Measurements from ENCODE around the gene RNF227. TPM values are rescaled to one million over a fixed set of nuclear protein-coding genes. Genes with fewer than 3 reads are reported as not detected.
A peak's percentile ranks its signal among the peaks of the same experiment; 100 is the strongest.

The RNF227 gene
- total RNA-seq, 4 donors from 2014 or later = 0.94 to 8.6 (median 5.7) TPM

DNA sequence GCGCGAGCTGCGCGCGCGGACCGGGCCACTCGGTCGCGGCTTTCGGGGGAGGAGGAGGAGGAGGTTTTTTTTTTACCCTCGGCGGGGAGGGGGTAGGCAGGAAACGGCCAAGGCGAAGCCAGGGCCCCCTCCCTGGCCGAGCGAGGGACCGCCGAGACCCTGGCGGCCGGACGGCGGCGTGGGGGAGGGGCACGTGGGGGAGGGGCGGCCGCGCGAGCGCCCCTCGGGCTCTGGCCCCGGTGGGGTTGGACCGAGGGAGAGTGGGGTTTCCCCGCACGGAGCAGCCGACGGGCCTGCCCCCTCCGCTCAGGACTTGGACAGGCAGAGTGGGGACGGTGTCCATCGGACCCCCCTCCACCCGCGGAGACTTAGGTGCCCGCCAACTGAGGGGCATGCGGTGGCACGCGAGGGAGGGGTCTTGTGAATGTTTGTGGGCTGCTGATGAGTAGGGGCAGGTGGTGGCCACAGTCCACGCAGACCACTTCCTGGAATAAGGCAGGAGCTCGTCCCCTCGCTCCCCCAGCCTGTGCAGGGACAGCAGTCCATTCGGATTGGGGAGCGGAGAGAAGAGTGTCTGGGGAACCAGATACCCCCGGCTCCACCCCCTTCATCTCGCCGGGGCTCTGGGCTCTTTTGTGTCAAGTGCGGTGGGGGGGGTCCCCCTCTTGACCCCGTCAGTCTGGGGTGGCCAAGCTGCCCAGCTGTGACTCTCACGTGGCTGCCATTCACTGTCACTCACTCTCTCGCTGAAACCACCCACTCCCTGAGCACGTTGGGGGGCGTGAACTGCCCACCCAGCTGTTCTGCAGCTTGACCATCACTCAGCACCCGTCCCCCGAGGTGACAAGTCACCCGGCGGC lies 30.5 kb downstream of the RNF227 start:
- Histone ChIP-seq H3K27me3 (no peaks in the 10 kb centered on the region), H3K36me3 (peaks cover 0 to 24% (median under 1%) of the 10 kb centered on the region in 3 donors), H3K4me1 (peaks cover 50 to 91% (median 59%) of the 10 kb centered on the region in 3 donors), H3K9me3 (no peaks in the 10 kb centered on the region), H3K4me3 (peak overlapping the region; percentile 85 to 97 (median 89)), H3K27ac (peak overlapping the region; percentile 98 to 99 (median 98))
- DNase-seq = no peak
- intact Hi-C loops (cut with DNase I) = no loop called here
- no peak for TF ChIP-seq POLR2A (IDR thresholded peaks at IDR 0.05)
- TF ChIP-seq, protein P1, sequence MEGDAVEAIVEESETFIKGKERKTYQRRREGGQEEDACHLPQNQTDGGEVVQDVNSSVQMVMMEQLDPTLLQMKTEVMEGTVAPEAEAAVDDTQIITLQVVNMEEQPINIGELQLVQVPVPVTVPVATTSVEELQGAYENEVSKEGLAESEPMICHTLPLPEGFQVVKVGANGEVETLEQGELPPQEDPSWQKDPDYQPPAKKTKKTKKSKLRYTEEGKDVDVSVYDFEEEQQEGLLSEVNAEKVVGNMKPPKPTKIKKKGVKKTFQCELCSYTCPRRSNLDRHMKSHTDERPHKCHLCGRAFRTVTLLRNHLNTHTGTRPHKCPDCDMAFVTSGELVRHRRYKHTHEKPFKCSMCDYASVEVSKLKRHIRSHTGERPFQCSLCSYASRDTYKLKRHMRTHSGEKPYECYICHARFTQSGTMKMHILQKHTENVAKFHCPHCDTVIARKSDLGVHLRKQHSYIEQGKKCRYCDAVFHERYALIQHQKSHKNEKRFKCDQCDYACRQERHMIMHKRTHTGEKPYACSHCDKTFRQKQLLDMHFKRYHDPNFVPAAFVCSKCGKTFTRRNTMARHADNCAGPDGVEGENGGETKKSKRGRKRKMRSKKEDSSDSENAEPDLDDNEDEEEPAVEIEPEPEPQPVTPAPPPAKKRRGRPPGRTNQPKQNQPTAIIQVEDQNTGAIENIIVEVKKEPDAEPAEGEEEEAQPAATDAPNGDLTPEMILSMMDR (IDR thresholded peaks at IDR 0.05) = no peak
- 0% methylated on average over 2 to 6 of the region's 64 CpGs for WGBS, 2 donors

DNA sequence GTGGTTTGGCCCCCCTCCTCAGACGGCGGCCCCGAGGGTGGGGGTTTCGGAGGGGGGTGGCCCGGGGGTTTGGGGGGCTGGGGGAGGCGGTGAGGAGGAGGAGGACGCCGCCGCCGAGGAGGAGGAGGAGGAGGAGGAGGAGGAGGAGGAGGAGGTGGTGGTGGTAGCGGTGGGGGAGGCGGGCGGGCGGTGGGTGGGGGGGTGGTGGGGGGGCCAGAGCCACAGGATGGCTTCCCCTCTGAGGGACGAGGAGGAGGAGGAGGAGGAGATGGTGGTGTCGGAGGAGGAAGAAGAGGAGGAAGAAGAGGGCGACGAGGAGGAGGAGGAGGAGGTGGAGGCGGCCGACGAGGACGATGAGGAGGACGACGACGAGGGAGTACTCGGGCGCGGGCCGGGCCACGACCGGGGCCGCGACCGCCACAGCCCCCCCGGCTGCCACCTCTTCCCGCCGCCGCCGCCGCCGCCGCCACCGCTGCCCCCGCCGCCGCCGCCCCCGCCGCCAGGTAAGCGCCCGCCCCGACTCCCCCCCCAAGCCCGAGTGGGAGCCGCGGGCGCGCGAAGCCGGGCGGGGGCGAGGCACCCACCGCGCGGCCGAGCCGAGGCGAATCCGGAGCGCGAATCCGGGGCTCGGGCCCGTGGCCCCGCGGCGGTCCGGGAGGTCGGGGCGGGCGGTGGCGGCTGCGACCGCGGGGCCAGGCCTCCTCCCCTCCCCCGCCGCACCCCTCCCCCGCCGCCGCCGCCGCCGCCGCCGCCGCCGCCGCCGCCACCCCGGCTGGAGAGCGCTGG lies 31.3 kb downstream of the RNF227 start:
- WGBS, 2 donors = 0 to 1% methylated on average over 11 to 19 of the region's 100 CpGs
- no peak for DNase-seq
- peak overlapping the region; percentile 85 to 97 (median 89) for H3K4me3 ChIP-seq
- H3K27me3 ChIP-seq = no peaks in the 10 kb centered on the region
- TF ChIP-seq, protein P1 (IDR thresholded peaks at IDR 0.05) = no peak
- TF ChIP-seq POLR2A (IDR thresholded peaks at IDR 0.05) = no peak
- H3K27ac ChIP-seq = peak overlapping the region; percentile 98 to 99 (median 98)
- no peaks in the 10 kb centered on the region for H3K9me3 ChIP-seq
- H3K36me3 ChIP-seq = peaks cover 0 to 24% (median 0%) of the 10 kb centered on the region in 3 donors
- peaks cover 46 to 88% (median 56%) of the 10 kb centered on the region in 3 donors for H3K4me1 ChIP-seq
- intact Hi-C loops (cut with DNase I) = no loop called here

DNA sequence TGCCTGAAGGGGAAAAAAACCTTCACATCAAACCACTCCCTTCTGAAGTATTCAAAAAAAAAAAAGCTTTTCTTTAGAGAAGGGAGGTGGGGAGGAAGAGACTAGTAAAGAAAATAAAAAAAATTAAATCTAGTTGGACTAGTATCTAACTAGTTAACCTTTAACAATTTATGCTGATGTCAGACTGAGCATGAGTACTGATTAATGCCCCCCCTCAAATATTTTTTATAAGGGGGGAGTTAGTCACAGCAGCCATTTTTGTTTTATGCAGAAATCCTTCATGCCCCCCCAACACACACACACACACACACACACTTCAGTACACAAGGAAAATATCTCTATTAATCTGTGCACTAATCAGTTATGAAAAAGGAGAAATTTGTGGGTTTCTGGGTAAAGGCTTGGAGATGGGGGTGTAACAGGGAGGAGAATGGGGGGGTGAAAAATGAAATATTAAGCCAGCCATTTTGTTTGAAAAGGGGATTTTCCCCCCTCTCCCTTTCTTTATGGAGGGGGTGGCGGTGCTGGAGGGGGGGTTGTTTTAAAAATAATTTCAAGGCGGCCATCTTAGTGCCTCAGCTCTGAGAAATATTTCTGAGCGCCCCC lies 32.2 kb downstream of the RNF227 start:
- intact Hi-C loops (cut with DNase I) = no loop called here
- Histone ChIP-seq H3K36me3 (peaks cover 0 to 32% (median 0%) of the 10 kb centered on the region in 3 donors), H3K27ac (peak overlapping the region; percentile 54 to 99 (median 98)), H3K9me3 (no peaks in the 10 kb centered on the region), H3K4me3 (peak overlapping the region; percentile 85 to 97 (median 89)), H3K27me3 (no peaks in the 10 kb centered on the region), H3K4me1 (peaks cover 37 to 79% (median 47%) of the 10 kb centered on the region in 3 donors)
- no peak for TF ChIP-seq POLR2A (IDR thresholded peaks at IDR 0.05)
- TF ChIP-seq, protein P1 (IDR thresholded peaks at IDR 0.05) = no peak
- DNase-seq = no peak
- WGBS, 2 donors = 0 to 2% methylated on average over 3 of the region's 3 CpGs

DNA sequence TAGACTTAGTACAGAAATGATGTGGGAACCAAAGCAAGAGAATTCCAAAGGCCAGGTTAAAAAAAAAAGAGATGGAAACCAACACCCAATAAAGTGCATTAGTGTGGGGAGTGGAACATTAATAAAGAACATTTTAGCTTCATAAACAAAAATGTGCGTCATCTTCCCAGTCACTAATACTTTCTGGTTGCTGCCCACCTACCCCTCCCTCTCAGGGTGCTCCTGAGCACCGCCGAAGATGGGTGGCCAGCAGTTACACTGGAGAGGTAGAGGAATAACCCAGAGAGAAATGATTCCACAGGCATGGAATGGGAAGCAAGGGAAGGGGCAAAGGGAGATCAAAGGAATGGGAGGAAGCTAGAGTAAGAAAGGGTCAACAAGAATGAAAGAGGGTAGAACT lies 33.5 kb downstream of the RNF227 start:
- 77 to 80% methylated on average over 3 of the region's 3 CpGs for WGBS, 2 donors

More for the DNA sequence above, 33.5 kb downstream of the RNF227 start:
- Histone ChIP-seq H3K36me3 (peaks cover 0 to 39% (median 0%) of the 10 kb centered on the region in 3 donors), H3K27me3 (no peaks in the 10 kb centered on the region), H3K4me3 (no peak overlapping the region), H3K9me3 (no peaks in the 10 kb centered on the region), H3K27ac (peak overlapping the region in 3 of 4 donors; percentile 38 to 99 (median 98)), H3K4me1 (peaks cover 27 to 66% (median 35%) of the 10 kb centered on the region in 3 donors)
- TF ChIP-seq, protein P1 (IDR thresholded peaks at IDR 0.05) = no peak
- no peak for TF ChIP-seq POLR2A (IDR thresholded peaks at IDR 0.05)
- no peak for DNase-seq
- intact Hi-C loops (cut with DNase I) = no loop called here
